Esophagus squamous epithelium (tissue), 5 donors: Measurements from ENCODE around the gene BIRC6. TPM values are rescaled to one million over a fixed set of nuclear protein-coding genes. Genes with fewer than 3 reads are reported as not detected.
"Not testable (repeated sequence)": the region's sequence is repeated elsewhere in the genome, so short reads cannot be mapped to it uniquely, and the experiment has no call there.

Source experiments
- DNase-seq: peaks from one replicate; lab custom pipeline; 2025; lab: John Stamatoyannopoulos, UW
- H3K27ac ChIP-seq, 4 donors: fragments of 200-600 bp; sonication (generic); one replicate each; pipeline ENCODE4 v1.5.1; 2016 to 2019; ENCODE audit warnings: mild to moderate bottlenecking in 1 of 4
- H3K27me3 ChIP-seq, 4 donors: fragments of 200-600 bp; sonication (generic); 1 replicate in 3 of 4; 2 replicates in 1 of 4; pipeline versions ENCODE4 v1.5.1 to v1.6.0; 2017 to 2021; ENCODE audit warnings: antibody characterized with exemption in 1 of 4
- H3K36me3 ChIP-seq, 3 donors: fragments of 200-600 bp; sonication (generic); one replicate each; pipeline ENCODE4 v1.5.1; 2016 to 2019
- H3K4me1 ChIP-seq, 3 donors: fragments of 200-600 bp; sonication (generic); one replicate each; pipeline ENCODE4 v1.5.1; 2017 to 2019
- H3K4me3 ChIP-seq, 4 donors: fragments of 200-600 bp; sonication (generic); 1 replicate in 3 of 4; 2 replicates in 1 of 4; pipeline ENCODE4 v1.5.1; 2016 to 2019; ENCODE audit warnings: mild to moderate bottlenecking in 2 of 4, moderate library complexity in 1 of 4
- H3K9me3 ChIP-seq, 3 donors: fragments of 200-600 bp; sonication (generic); one replicate each; pipeline ENCODE4 v1.5.1; 2016 to 2019
- CTCF ChIP-seq, 6 experiments: fragments of 450-650 bp in 4 of 6; fragments of 200-600 bp in 2 of 6; sonication (generic) in 2 of 6; IDR thresholded peaks; one replicate each; pipeline ENCODE4 v1.5.1; 2016 to 2019; ENCODE audit warnings: antibody characterized with exemption in 6 of 6, mild to moderate bottlenecking in 4 of 6, moderate library complexity in 4 of 6
- POLR2A ChIP-seq, 4 donors: fragments of 450-650 bp; IDR thresholded peaks; one replicate each; pipeline ENCODE4 v1.6.1; 2017; ENCODE audit warnings: antibody characterized with exemption in 4 of 4, mild to moderate bottlenecking in 4 of 4, moderate library complexity in 3 of 4
- WGBS, 2 donors: methylation state at CpG; one replicate each; pipeline ENCODE4 v1.1.5; 2018; 5-methylcytosine and 5-hydroxymethylcytosine counted together
- intact Hi-C: fragments of 100-400 bp; cut with DNase I; formaldehyde crosslinking; loops from one replicate; pipeline ENCODE4 v1.15.0; 2022
- total RNA-seq, 4 donors: library from RNA; depleted of rRNA; stranded (reverse); fragments of >200 nt; gene quantifications; one replicate each; pipeline ENCODE4 v1.1.0, GENCODE V29; 2016
- donor health status: DM: yes; HTN: yes; CAD: no.

Gene BIRC6
- total RNA-seq, 4 donors from 2014 or later = 56.7 to 120 (median 76.6) TPM

- no peaks in the 10 kb centered on the region for H3K9me3 ChIP-seq
- peaks cover 0 to 55% (median 0%) of the 10 kb centered on the region in 3 donors for H3K4me1 ChIP-seq
- TF ChIP-seq CTCF (IDR thresholded peaks at IDR 0.05) = no peak
- TF ChIP-seq POLR2A (IDR thresholded peaks at IDR 0.05) = no peak
- WGBS, 2 donors = 91 to 97% methylated on average over 4 to 9 of the region's 9 CpGs
- no peaks in the 10 kb centered on the region for H3K27me3 ChIP-seq
- intact Hi-C loops = no loop called here
- no peaks in the 10 kb centered on the region for H3K36me3 ChIP-seq
- no peak overlapping the region for H3K4me3 ChIP-seq
- no peak for DNase-seq
- no peak overlapping the region for H3K27ac ChIP-seq
Measured at GRCh38 chr2:32369222-32369621, 12.4 kb downstream of the BIRC6 start.

- intact Hi-C loops, DNase-seq, H3K27ac ChIP-seq, H3K4me3 ChIP-seq, H3K36me3 ChIP-seq, H3K27me3 ChIP-seq, H3K9me3 ChIP-seq: not testable (repeated sequence)
- WGBS, 2 donors = 96% methylated on average over 1 to 5 of the region's 5 CpGs
- peaks cover 0 to 38% (median 0%) of the 10 kb centered on the region in 3 donors for H3K4me1 ChIP-seq
Measured at GRCh38 chr2:32370942-32371341, 14.1 kb downstream of the BIRC6 start.

GRCh38 chr2:32372519-32373182, 15.8 kb downstream of the BIRC6 start:
- TF ChIP-seq CTCF (IDR thresholded peaks at IDR 0.05) (no peak), POLR2A (IDR thresholded peaks at IDR 0.05) (no peak)
- H3K9me3 ChIP-seq = no peaks in the 10 kb centered on the region
- H3K27ac ChIP-seq = no peak overlapping the region
- 94 to 95% methylated on average over 3 of the region's 3 CpGs for WGBS, 2 donors
- DNase-seq = no peak
- no peaks in the 10 kb centered on the region for H3K36me3 ChIP-seq
- intact Hi-C loops = no loop called here
- H3K27me3 ChIP-seq = no peaks in the 10 kb centered on the region
- H3K4me1 ChIP-seq = peaks cover 0 to 39% (median 0%) of the 10 kb centered on the region in 3 donors
- no peak overlapping the region for H3K4me3 ChIP-seq

GRCh38 chr2:32375228-32375892, 18.5 kb downstream of the BIRC6 start:
- intact Hi-C loops = no loop called here
- no peak for DNase-seq
- 88 to 91% methylated on average over 11 to 12 of the region's 12 CpGs for whole genome bisulfite sequencing, 2 donors
- Histone ChIP-seq H3K9me3 (no peaks in the 10 kb centered on the region), H3K27me3 (no peaks in the 10 kb centered on the region), H3K4me3 (no peak overlapping the region), H3K36me3 (peaks cover 0 to 2% (median 0%) of the 10 kb centered on the region in 3 donors), H3K4me1 (peaks cover 0 to 26% (median 0%) of the 10 kb centered on the region in 3 donors), H3K27ac (no peak overlapping the region)
- no peak for TF ChIP-seq CTCF (IDR thresholded peaks at IDR 0.05)
- TF ChIP-seq POLR2A (IDR thresholded peaks at IDR 0.05) = no peak

- no peak for DNase-seq
- TF ChIP-seq POLR2A (IDR thresholded peaks at IDR 0.05) (no peak), CTCF (IDR thresholded peaks at IDR 0.05) (no peak)
- Histone ChIP-seq H3K4me3 (no peak overlapping the region), H3K4me1 (peaks cover 0 to 26% (median 0%) of the 10 kb centered on the region in 3 donors), H3K27ac (no peak overlapping the region), H3K27me3 (no peaks in the 10 kb centered on the region), H3K36me3 (peaks cover 0 to 16% (median 0%) of the 10 kb centered on the region in 3 donors), H3K9me3 (no peaks in the 10 kb centered on the region)
- intact Hi-C loops = no loop called here
Measured at GRCh38 chr2:32376756-32377155, 19.9 kb downstream of the BIRC6 start.
